ENCODE data around the gene XKR8.
A peak's percentile ranks its signal among the peaks of the same experiment; 100 is the strongest.

Gene XKR8

GRCh38 chr1:27959792-27960603 is at the start of gene XKR8:
TSS of gene XKR8 (plus strand) at chr1:27959973. CDS start at chr1:27960070, 97 bp downstream.
- peak; percentile 75 to 78 for DNase-seq (ENCODE audit: low read depth in 1 of 2, low spot score in 1 of 2)

- no peak for DNase-seq (ENCODE audit: low read depth in 1 of 2, low spot score in 1 of 2)
These were observed 47.3 kb upstream of the XKR8 start for GRCh38 chr1:27912429-27912828.

GRCh38 chr1:27915082-27915575 is 44.6 kb upstream of the XKR8 start:
- no peak for DNase-seq (ENCODE audit: low read depth in 1 of 2, low spot score in 1 of 2)

DNA sequence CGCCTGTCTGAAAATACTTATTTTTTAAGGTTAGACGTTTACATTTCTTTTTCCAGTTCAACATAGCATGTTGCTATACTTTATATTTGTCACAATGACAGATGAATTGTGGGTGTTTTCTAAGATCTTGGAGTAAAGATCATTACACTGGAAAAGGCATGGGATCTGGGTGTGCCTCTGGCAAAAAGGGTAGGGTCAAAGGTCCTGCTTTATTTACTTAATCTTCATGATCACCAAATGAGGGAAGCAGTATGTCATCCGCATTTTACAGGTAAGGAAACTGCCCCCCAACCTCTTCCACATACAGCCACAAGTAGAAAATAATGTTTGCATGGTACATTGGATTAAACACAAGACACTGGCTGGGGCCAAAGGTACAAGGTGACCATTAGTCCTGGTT is 37.5 kb upstream of the XKR8 start:
- no peak for DNase-seq (ENCODE audit: low read depth in 1 of 2, low spot score in 1 of 2)

- DNase-seq (ENCODE audit: low read depth in 1 of 2, low spot score in 1 of 2): no peak
These were observed 31.4 kb upstream of the XKR8 start for GRCh38 chr1:27928216-27928954.

DNA sequence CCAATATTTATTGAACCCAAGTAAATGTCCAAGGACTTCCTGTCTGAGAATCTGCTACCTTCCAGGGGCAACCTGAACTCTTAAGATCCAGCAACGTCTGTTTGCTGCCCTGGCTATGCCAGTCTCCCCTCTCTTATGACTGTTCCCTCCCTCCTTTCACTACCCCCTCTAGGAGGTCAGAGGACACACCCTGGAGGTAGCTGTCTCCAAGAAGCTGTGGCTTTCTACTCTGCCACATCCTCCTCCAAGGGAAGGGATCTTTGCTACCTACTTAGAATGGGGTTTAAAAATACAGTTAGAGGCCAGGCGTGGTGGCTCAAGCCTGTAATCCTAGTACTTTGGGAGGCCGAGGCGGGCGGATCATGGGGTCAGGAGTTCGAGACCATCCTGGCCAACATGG is 28.6 kb upstream of the XKR8 start:
- no peak for DNase-seq (ENCODE audit: low read depth in 1 of 2, low spot score in 1 of 2)

DNA sequence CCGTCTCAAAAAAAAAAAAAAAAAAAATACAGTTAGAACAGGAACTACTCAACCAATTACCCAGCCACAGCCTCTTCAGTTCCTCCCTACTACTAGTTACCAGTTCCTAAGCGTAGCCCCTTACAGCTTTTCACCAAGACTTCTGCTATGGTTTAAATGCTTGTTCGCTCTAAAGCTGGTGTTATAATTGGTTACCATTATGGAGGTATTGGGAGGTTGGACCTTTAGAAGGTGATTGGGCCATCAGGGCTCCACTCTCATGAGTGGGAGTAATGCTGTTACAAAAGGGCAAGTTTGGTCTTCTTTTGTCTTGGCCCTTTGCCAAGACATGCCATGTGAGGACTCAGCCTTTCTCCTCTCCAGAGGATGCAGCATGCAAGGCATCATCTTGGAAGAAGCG is 28.0 kb upstream of the XKR8 start:
- no peak for DNase-seq (ENCODE audit: low read depth in 1 of 2, low spot score in 1 of 2)

- DNase-seq (ENCODE audit: low read depth in 1 of 2, low spot score in 1 of 2): no peak
These were observed 24.8 kb upstream of the XKR8 start, which contains the start of gene SMPDL3B for GRCh38 chr1:27934818-27935549. TSS of gene SMPDL3B (plus strand) at chr1:27935000. CDS start at chr1:27935184, 184 bp downstream.

GRCh38 chr1:27935721-27936120 is 24.1 kb upstream of the XKR8 start:
- no peak for DNase-seq (ENCODE audit: low read depth in 1 of 2, low spot score in 1 of 2)

GRCh38 chr1:27936370-27936769 is 23.4 kb upstream of the XKR8 start:
- no peak for DNase-seq (ENCODE audit: low read depth in 1 of 2, low spot score in 1 of 2)

DNA sequence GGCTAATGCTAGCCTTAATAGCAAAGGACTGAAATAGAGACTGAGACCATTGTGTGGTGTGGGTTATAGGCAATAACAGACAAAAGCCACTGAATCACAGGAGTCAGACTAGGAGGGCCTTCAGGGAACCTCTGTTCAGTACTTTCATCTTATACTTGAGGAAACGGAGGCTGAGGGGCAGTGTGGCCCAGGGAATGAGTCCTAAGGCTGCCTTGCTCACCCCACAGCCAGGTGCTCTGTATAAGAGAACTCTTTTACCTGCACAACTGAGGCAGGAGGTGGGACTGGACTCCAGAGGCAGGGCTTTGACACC is 22.3 kb upstream of the XKR8 start:
- DNase-seq (ENCODE audit: low read depth in 1 of 2, low spot score in 1 of 2): no peak

- no peak for DNase-seq (ENCODE audit: low read depth in 1 of 2, low spot score in 1 of 2)
These were observed 21.3 kb upstream of the XKR8 start for GRCh38 chr1:27938488-27938887.

- DNase-seq (ENCODE audit: low read depth in 1 of 2, low spot score in 1 of 2): peak; percentile 51 to 54
These were observed 19.5 kb upstream of the XKR8 start for GRCh38 chr1:27940297-27940696.

- no peak for DNase-seq (ENCODE audit: low read depth in 1 of 2, low spot score in 1 of 2)
These were observed 18.8 kb upstream of the XKR8 start for GRCh38 chr1:27940870-27941560.

GRCh38 chr1:27941671-27942540 is 17.9 kb upstream of the XKR8 start:
- no peak for DNase-seq (ENCODE audit: low read depth in 1 of 2, low spot score in 1 of 2)

DNA sequence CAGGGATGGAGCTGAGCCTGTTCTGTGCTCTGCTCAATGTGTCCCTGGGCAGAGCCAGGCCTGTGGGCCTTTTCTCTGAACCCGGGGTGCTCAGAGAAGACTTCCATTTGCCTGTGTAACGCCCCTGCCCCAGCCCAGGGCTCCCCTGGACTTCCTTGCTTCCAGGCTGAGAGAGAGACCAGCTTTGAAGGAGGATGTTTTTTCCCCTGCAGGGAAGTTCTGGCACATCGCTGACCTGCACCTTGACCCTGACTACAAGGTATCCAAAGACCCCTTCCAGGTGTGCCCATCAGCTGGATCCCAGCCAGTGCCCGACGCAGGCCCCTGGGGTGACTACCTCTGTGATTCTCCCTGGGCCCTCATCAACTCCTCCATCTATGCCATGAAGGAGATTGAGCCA is 14.8 kb upstream of the XKR8 start:
- DNase-seq (ENCODE audit: low read depth in 1 of 2, low spot score in 1 of 2): no peak

- no peak for DNase-seq (ENCODE audit: low read depth in 1 of 2, low spot score in 1 of 2)
These were observed 10.7 kb upstream of the XKR8 start for GRCh38 chr1:27949027-27949426.

DNA sequence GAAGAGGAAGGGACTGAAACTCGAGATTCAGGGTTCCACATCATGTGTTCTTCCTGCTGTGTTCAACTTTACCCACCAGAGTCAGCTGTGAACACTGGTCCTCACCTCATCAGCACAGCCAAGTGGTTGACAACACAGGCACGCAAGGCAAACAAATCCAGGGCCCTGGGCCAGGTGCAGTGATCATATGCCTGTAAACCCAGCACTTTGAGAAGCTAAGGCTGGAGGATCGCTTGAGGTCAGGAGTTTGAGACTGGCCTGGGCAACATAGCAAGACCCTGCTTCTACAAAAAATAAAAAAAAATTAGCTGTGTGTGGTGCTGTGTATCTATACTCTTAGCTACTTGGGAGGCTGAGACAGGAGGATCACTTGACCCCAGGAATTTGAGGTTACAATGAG is 8.4 kb upstream of the XKR8 start:
- DNase-seq (ENCODE audit: low read depth in 1 of 2, low spot score in 1 of 2): no peak

- DNase-seq (ENCODE audit: low read depth in 1 of 2, low spot score in 1 of 2): no peak
These were observed 7.6 kb upstream of the XKR8 start for GRCh38 chr1:27952147-27952546.

DNA sequence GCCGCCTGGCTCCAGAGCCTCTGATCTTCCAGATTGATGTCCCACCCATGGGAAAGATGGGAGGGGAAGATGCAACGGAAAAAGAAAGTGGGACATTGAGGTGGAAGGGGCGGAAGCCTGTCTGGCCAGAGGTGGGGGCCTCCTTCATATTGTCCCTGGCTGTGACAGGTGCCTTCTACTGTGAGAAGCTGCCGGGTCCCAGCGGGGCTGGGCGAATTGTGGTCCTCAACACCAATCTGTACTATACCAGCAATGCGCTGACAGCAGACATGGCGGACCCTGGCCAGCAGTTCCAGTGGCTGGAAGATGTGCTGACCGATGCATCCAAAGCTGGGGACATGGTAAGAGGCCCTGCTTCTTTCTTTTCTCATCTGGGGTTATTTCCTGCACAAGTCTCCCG is 5.6 kb upstream of the XKR8 start:
- no peak for DNase-seq (ENCODE audit: low read depth in 1 of 2, low spot score in 1 of 2)
